PC-9 (cell line): ENCODE results near the gene NID2. TPM values are rescaled to one million over a fixed set of nuclear protein-coding genes. Genes with fewer than 3 reads are reported as not detected.

Source experiments
- BruUV-seq: library from RNA; stranded (reverse); fragments of 400-500 nt; replicated peaks from 2 replicates; lab custom pipeline; 2021; lab: Mats Ljungman, UMichigan
- CTCF ChIA-PET: fragments of 300-600 bp; sonication (Branson Sonifier 250); formaldehyde crosslinking; loops from one replicate; lab custom pipeline; 2022; ENCODE audit warnings: antibody characterized with exemption; lab: Charles Lee
- POLR2A ChIA-PET: fragments of 300-600 bp; sonication (Branson Sonifier 250); formaldehyde crosslinking; loops from one replicate; lab custom pipeline; 2022; ENCODE audit warnings: antibody characterized with exemption; ENCODE audit not compliant: unreplicated experiment; lab: Charles Lee
- DNase-seq, 2 experiments: peaks; one replicate each; pipeline versions ENCODE4 v3.0.0 to v3.0.0-alpha.2; 2015 to 2022; ENCODE audit warnings: mixed read lengths in 1 of 2
- H2AFZ ChIP-seq: fragments of 200-600 bp; sonication (generic); 2 replicates; pipeline ENCODE4 v1.8.1; 2017; ENCODE audit warnings: antibody characterized with exemption
- H3F3A ChIP-seq: fragments of 200-600 bp; sonication (generic); 2 replicates; pipeline ENCODE4 v1.8.1; 2017; ENCODE audit warnings: antibody characterized with exemption, mild to moderate bottlenecking, low read depth; ENCODE audit not compliant: insufficient read depth
- H3K27ac ChIP-seq: fragments of 200-600 bp; sonication (generic); 2 replicates; pipeline ENCODE4 v1.6.1; 2016; ENCODE audit warnings: mixed run types
- H3K27me3 ChIP-seq: fragments of 200-600 bp; sonication (generic); 2 replicates; pipeline ENCODE4 v1.6.1; 2016; ENCODE audit warnings: low read depth, mixed run types; ENCODE audit not compliant: insufficient read depth
- H3K36me3 ChIP-seq: fragments of 200-600 bp; sonication (generic); 2 replicates; pipeline ENCODE4 v1.6.1; 2016; ENCODE audit warnings: low read depth, mixed run types
- H3K4me1 ChIP-seq: fragments of 200-600 bp; sonication (generic); replicated peaks from 2 replicates; pipeline ENCODE4 v1.6.1; 2016; ENCODE audit warnings: mixed run types; ENCODE audit not compliant: insufficient read depth
- H3K4me2 ChIP-seq: fragments of 200-600 bp; sonication (generic); 2 replicates; pipeline ENCODE4 v1.6.1; 2017; ENCODE audit warnings: mixed run types
- H3K4me3 ChIP-seq: fragments of 200-600 bp; sonication (generic); 2 replicates; pipeline ENCODE4 v1.6.1; 2016; ENCODE audit warnings: mixed run types
- H3K79me2 ChIP-seq: fragments of 200-600 bp; sonication (generic); 2 replicates; pipeline ENCODE4 v1.6.1; 2017; ENCODE audit warnings: low read depth, mixed run types
- H3K9me2 ChIP-seq: fragments of 200-600 bp; sonication (generic); 2 replicates; pipeline ENCODE4 v1.8.1; 2017; ENCODE audit warnings: mild to moderate bottlenecking; ENCODE audit not compliant: insufficient read depth
- H3K9me3 ChIP-seq: fragments of 200-600 bp; sonication (generic); 2 replicates; pipeline ENCODE4 v1.8.1; 2016; ENCODE audit warnings: low read depth; ENCODE audit not compliant: insufficient read depth
- H4K20me1 ChIP-seq: fragments of 200-600 bp; sonication (generic); 2 replicates; pipeline ENCODE4 v1.8.1; 2017; ENCODE audit not compliant: insufficient read depth
- CTCF ChIP-seq: fragments of 200-600 bp; sonication (generic); conservative IDR thresholded peaks from 2 replicates; pipeline ENCODE4 v1.6.1; 2017; ENCODE audit warnings: mixed run types, antibody characterized with exemption, mild to moderate bottlenecking, moderate library complexity
- EZH2 ChIP-seq: fragments of 200-600 bp; sonication (generic); IDR thresholded peaks from 2 replicates; pipeline ENCODE4 v1.8.0; 2017; ENCODE audit warnings: antibody characterized with exemption, low read depth
- intact Hi-C: fragments of 100-400 bp; cut with micrococcal nuclease; formaldehyde crosslinking; loops from one replicate; pipeline ENCODE4 v1.10.0; 2022; ENCODE audit not compliant: unreplicated experiment
- total RNA-seq: library from RNA; stranded (reverse); gene quantifications from 2 replicates; pipeline ENCODE4 v1.2.3, GENCODE V29; 2021

Gene NID2
- total RNA-seq, 1 experiment from 2014 or later = 0.11 TPM

DNA sequence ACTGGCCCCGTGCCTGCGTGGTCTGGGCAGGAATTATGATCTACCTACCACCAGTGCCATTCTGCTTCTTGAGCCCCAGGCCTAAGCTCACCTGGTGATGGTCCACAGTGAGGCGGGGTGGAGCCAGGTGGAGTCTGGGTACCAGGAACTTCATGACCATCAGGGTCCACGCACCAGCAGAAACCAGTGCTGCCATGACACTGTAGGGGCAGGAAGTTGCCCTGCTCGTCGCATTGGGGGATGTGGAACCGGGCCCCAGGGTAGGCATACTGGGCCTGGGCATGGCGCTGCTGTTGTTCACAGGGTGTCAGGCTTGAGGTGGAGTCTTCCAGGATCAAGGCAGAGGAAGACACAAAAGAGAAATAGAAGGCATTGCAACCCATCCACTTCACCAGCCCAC is 49.9 kb downstream of the NID2 start:
- Histone ChIP-seq H3F3A (no peaks in the 10 kb centered on the region), H3K4me1 (no peaks in the 10 kb centered on the region), H3K27me3 (no peaks in the 10 kb centered on the region), H3K4me3 (no peak overlapping the region), H3K27ac (no peak overlapping the region), H3K9me2 (no peaks in the 10 kb centered on the region), H2AFZ (no peak overlapping the region), H3K4me2 (no peak overlapping the region), H3K79me2 (no peaks in the 10 kb centered on the region), H4K20me1 (no peaks in the 10 kb centered on the region), H3K9me3 (no peaks in the 10 kb centered on the region), H3K36me3 (no peaks in the 10 kb centered on the region)
- DNase-seq = no peak
- BruUV-seq = no TSS peak
- CTCF ChIA-PET = no interaction called here
- POLR2A ChIA-PET = no interaction called here
- intact Hi-C loops = loop anchor here (10.0 kb wide), 1 partner anchor 56 kb away; no protein-coding TSS in a partner anchor
- no peak for TF ChIP-seq EZH2
- no peak for TF ChIP-seq CTCF

DNA sequence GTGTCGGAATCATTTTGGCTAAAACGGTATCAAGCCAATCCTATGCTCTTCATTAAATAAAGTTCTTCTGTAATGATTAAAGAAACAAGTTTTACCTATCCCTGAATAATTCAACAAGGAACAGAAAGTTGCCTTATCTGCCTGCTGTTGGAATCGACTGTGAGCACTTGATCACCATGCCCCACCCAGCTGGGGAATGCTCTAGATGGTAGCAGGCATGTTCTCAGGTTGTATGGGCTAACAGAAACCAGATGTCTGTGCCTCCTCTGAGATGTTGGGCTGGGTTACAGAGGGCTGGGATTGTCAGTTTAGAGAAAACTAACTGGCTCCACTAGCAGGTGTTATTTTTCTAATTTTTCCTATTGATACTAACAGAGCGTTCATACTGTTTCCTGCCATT is 50.6 kb downstream of the NID2 start:
- H4K20me1 ChIP-seq = no peaks in the 10 kb centered on the region
- H3K79me2 ChIP-seq = no peaks in the 10 kb centered on the region
- DNase-seq = no peak
- H3F3A ChIP-seq = 0 out of 2 replicates have a peak, but pooled peaks cover under 1% of the 10 kb centered on the region
- CTCF ChIA-PET = no interaction called here
- no peak overlapping the region for H3K4me2 ChIP-seq
- no peaks in the 10 kb centered on the region for H3K9me3 ChIP-seq
- H3K4me3 ChIP-seq = no peak overlapping the region
- no peaks in the 10 kb centered on the region for H3K36me3 ChIP-seq
- POLR2A ChIA-PET = no interaction called here
- H3K4me1 ChIP-seq = no peaks in the 10 kb centered on the region
- no peaks in the 10 kb centered on the region for H3K9me2 ChIP-seq
- no peak overlapping the region for H3K27ac ChIP-seq
- H3K27me3 ChIP-seq = no peaks in the 10 kb centered on the region
- H2AFZ ChIP-seq = no peak overlapping the region
- BruUV-seq = no TSS peak
- TF ChIP-seq EZH2 = no peak
- no peak for TF ChIP-seq CTCF
- intact Hi-C loops = loop anchor here (10.0 kb wide), 1 partner anchor 57 kb away; no protein-coding TSS in a partner anchor

- Histone ChIP-seq H3K79me2 (no peaks in the 10 kb centered on the region), H3K4me3 (no peak overlapping the region), H3F3A (peaks cover 9% of the 10 kb centered on the region; the same call in 1 of the 2 replicates), H3K27ac (no peak overlapping the region), H3K9me2 (no peaks in the 10 kb centered on the region), H4K20me1 (no peaks in the 10 kb centered on the region), H3K9me3 (no peaks in the 10 kb centered on the region), H3K4me2 (no peak overlapping the region), H3K4me1 (no peaks in the 10 kb centered on the region), H3K27me3 (no peaks in the 10 kb centered on the region), H3K36me3 (0 out of 2 replicates have a peak, but pooled peaks cover 4% of the 10 kb centered on the region), H2AFZ (no peak overlapping the region)
- DNase-seq = no peak
- intact Hi-C loops = loop anchor here (10.0 kb wide), 1 partner anchor 59 kb away; no protein-coding TSS in a partner anchor
- ChIA-PET POLR2A (interaction anchor here (0.6 kb wide), 1 partner anchor 468 kb away, joined by 4 read pairs; no protein-coding TSS in a partner anchor), CTCF (interaction anchor here (0.5 to 1.3 kb wide), 2 partner anchors 12 to 109 kb away, joined by 4 to 13 read pairs; no protein-coding TSS in a partner anchor)
- BruUV-seq = no TSS peak
- peak; percentile 39; the same call in 1 of the 2 replicates for TF ChIP-seq CTCF
- TF ChIP-seq EZH2 = no peak
These were observed 53.3 kb downstream of the NID2 start for GRCh38 chr14:52015411-52016030.
